Endothelial cell of umbilical vein (primary cell): ENCODE measurements around the gene EXD3. TPM values are rescaled to one million over a fixed set of nuclear protein-coding genes. Genes with fewer than 3 reads are reported as not detected.

Source experiments
- BruUV-seq: library from RNA; stranded (reverse); fragments of 400-500 nt; replicated peaks from 2 replicates; lab custom pipeline; 2021; lab: Mats Ljungman, UMichigan
- CTCF ChIA-PET: fragments of 300-600, 350-600 bp; sonication (Branson Sonifier 250); formaldehyde crosslinking; loops from one replicate; lab custom pipeline; 2021; ENCODE audit warnings: antibody characterized with exemption, inconsistent platforms; lab: Charles Lee
- POLR2A ChIA-PET: fragments of 300-600, 350-600 bp; sonication (Branson Sonifier 250); formaldehyde crosslinking; loops from one replicate; lab custom pipeline; 2021; ENCODE audit warnings: antibody characterized with exemption, inconsistent platforms; lab: Charles Lee
- DNase-seq: peaks from one replicate; pipeline ENCODE4 v3.0.0-alpha.2; 2011; ENCODE audit warnings: low read depth, low spot score
- FAIRE-seq: peaks from 2 replicates; lab custom pipeline; 2011; peaks lifted over from hg19 to GRCh38; lab: Jason Lieb, UNC
- H2AFZ ChIP-seq: 2 replicates; pipeline ENCODE4 v1.6.0; 2012; ENCODE audit warnings: low read depth, low read length, control low read depth, inconsistent platforms
- H3K27ac ChIP-seq: 2 replicates; pipeline ENCODE4 v1.5.1; 2011; ENCODE audit warnings: low read depth, mild to moderate bottlenecking, control low read depth, low read length, moderate library complexity; ENCODE audit not compliant: insufficient read depth
- H3K27me3 ChIP-seq, 2 experiments: 2 replicates each; pipeline versions ENCODE4 v1.6.0 to v1.6.1; 2011; ENCODE audit warnings: low read length in 2 of 2, mixed read lengths in 1 of 2; ENCODE audit not compliant: control insufficient read depth in 2 of 2, insufficient read depth in 2 of 2
- H3K36me3 ChIP-seq, 2 experiments: 2 replicates in 1 of 2; 3 replicates in 1 of 2; pipeline ENCODE4 v1.5.1; 2011; ENCODE audit warnings: low read length in 2 of 2, mild to moderate bottlenecking in 1 of 2, moderate library complexity in 1 of 2; ENCODE audit not compliant: control insufficient read depth in 2 of 2, insufficient read depth in 2 of 2; ENCODE audit errors: extremely low read depth in 1 of 2
- H3K4me1 ChIP-seq: 3 replicates; pipeline ENCODE4 v1.5.1; 2011; ENCODE audit warnings: mild to moderate bottlenecking, low read length; ENCODE audit not compliant: control insufficient read depth, insufficient read depth; ENCODE audit errors: extremely low read depth
- H3K4me2 ChIP-seq: 2 replicates; pipeline ENCODE4 v1.6.1; 2011; ENCODE audit warnings: low read length, control low read depth, mixed read lengths; ENCODE audit not compliant: insufficient read depth
- H3K4me3 ChIP-seq, 3 experiments: fragments of 200-600 bp in 1 of 3; sonication (generic), shearing (Covaris generic) in 1 of 3; replicated peaks in 1 of 3; 2 replicates each; pipeline ENCODE4 v1.5.1; 2011 to 2016; ENCODE audit warnings: control low read depth in 3 of 3, low read length in 3 of 3, mild to moderate bottlenecking in 2 of 3, inconsistent platforms in 1 of 3, low read depth in 1 of 3, moderate library complexity in 1 of 3; ENCODE audit not compliant: insufficient read depth in 1 of 3
- H3K79me2 ChIP-seq: 2 replicates; pipeline ENCODE4 v1.6.0; 2012; ENCODE audit warnings: low read length, inconsistent platforms; ENCODE audit not compliant: control insufficient read depth, insufficient read depth
- H3K9ac ChIP-seq: replicated peaks from 2 replicates; pipeline ENCODE3; 2011; ENCODE audit warnings: low read length, control low read depth; ENCODE audit not compliant: insufficient read depth; ENCODE audit errors: extremely low read depth
- H3K9me1 ChIP-seq: replicated peaks from 3 replicates; pipeline ENCODE4 v1.6.0; 2011; ENCODE audit warnings: mild to moderate bottlenecking, low read length; ENCODE audit not compliant: control insufficient read depth, insufficient read depth; ENCODE audit errors: extremely low read depth
- H3K9me3 ChIP-seq: replicated peaks from 2 replicates; pipeline ENCODE4 v1.5.1; 2012; ENCODE audit warnings: low read length, inconsistent platforms; ENCODE audit not compliant: control insufficient read depth, insufficient read depth
- H4K20me1 ChIP-seq: replicated peaks from 2 replicates; pipeline ENCODE3; 2011; ENCODE audit warnings: mild to moderate bottlenecking, low read length; ENCODE audit not compliant: control insufficient read depth, insufficient read depth; ENCODE audit errors: extremely low read depth
- EZH2 ChIP-seq: IDR thresholded peaks from 2 replicates; pipeline ENCODE4 v1.6.1; 2012; ENCODE audit warnings: borderline replicate concordance, low read depth, mild to moderate bottlenecking, moderate library complexity, low read length, inconsistent platforms; ENCODE audit not compliant: severe bottlenecking
- FOS ChIP-seq: IDR thresholded peaks from 2 replicates; pipeline ENCODE4 v1.6.1; 2011; ENCODE audit warnings: mild to moderate bottlenecking, low read length, moderate library complexity, borderline replicate concordance; ENCODE audit not compliant: insufficient read depth
- GATA2 ChIP-seq: IDR thresholded peaks from 2 replicates; pipeline ENCODE4 v1.7.0; 2011; ENCODE audit warnings: low read depth, mild to moderate bottlenecking, moderate library complexity, mixed read lengths, low read length; ENCODE audit not compliant: insufficient read length, insufficient read depth
- JUN ChIP-seq: IDR thresholded peaks from 2 replicates; pipeline ENCODE4 v1.6.1; 2011; ENCODE audit warnings: borderline replicate concordance, low read depth; ENCODE audit not compliant: insufficient read length, insufficient read depth
- MYC ChIP-seq: IDR thresholded peaks from one replicate; pipeline ENCODE4 v1.6.1; 2011; ENCODE audit warnings: mild to moderate bottlenecking, low read depth, low read length
- POLR2A ChIP-seq: IDR thresholded peaks from 2 replicates; pipeline ENCODE4 v1.6.1; 2012; ENCODE audit warnings: low read depth, mild to moderate bottlenecking, control low read depth, low read length
- POLR2AphosphoS5 ChIP-seq: IDR thresholded peaks from 2 replicates; pipeline ENCODE4 v1.6.1; 2012; ENCODE audit warnings: low read depth, mild to moderate bottlenecking, control low read depth, low read length, moderate library complexity; ENCODE audit not compliant: insufficient read depth
- dilution Hi-C: fragments of 300-500 bp; cut with MboI; formaldehyde crosslinking; loops from one replicate; pipeline ENCODE4 v1.15.0; 2019; ENCODE audit warnings: low sequenced_read_pairs; ENCODE audit not compliant: extremely low pct_ligation_motif_present
- intact Hi-C: fragments of 100-400 bp; cut with micrococcal nuclease; formaldehyde crosslinking; loops from one replicate; pipeline ENCODE4 v1.10.0; 2022
- polyA plus RNA-seq, 4 experiments: library from polyadenylated mRNA; depleted of rRNA in 3 of 4; stranded (reverse) in 3 of 4; unstranded in 1 of 4; fragments of >200 nt; gene quantifications; 2 replicates each; pipeline versions ENCODE4 v1.2.1 to v1.2.3, GENCODE V29; 2011 to 2012; ENCODE audit warnings: missing spikeins in 1 of 4
- total RNA-seq: library from RNA; stranded (reverse); gene quantifications from 2 replicates; pipeline ENCODE4 v1.2.3, GENCODE V29; 2021
- TF ChIP-seq, protein P1 (sequence below): IDR thresholded peaks from 2 replicates; pipeline ENCODE4 v1.6.1; 2011; ENCODE audit not compliant: insufficient read depth, insufficient read length
- TF ChIP-seq, protein P2 (sequence below), 2 donors: IDR thresholded peaks; 1 replicate in 1 of 2; 2 replicates in 1 of 2; pipeline ENCODE4 v1.5.1; 2011; ENCODE audit warnings: low read length in 2 of 2, mild to moderate bottlenecking in 2 of 2, moderate library complexity in 2 of 2, control low read depth in 1 of 2, inconsistent platforms in 1 of 2, low read depth in 1 of 2; ENCODE audit not compliant: insufficient read depth in 1 of 2; ENCODE audit errors: extremely low read depth in 1 of 2

EXD3 gene
- total and polyA plus RNA-seq, 2 donors (not counting 3 experiments of a cell fraction or from before 2014, with no cell fraction given), result 17.7 to 30.3 TPM

DNA sequence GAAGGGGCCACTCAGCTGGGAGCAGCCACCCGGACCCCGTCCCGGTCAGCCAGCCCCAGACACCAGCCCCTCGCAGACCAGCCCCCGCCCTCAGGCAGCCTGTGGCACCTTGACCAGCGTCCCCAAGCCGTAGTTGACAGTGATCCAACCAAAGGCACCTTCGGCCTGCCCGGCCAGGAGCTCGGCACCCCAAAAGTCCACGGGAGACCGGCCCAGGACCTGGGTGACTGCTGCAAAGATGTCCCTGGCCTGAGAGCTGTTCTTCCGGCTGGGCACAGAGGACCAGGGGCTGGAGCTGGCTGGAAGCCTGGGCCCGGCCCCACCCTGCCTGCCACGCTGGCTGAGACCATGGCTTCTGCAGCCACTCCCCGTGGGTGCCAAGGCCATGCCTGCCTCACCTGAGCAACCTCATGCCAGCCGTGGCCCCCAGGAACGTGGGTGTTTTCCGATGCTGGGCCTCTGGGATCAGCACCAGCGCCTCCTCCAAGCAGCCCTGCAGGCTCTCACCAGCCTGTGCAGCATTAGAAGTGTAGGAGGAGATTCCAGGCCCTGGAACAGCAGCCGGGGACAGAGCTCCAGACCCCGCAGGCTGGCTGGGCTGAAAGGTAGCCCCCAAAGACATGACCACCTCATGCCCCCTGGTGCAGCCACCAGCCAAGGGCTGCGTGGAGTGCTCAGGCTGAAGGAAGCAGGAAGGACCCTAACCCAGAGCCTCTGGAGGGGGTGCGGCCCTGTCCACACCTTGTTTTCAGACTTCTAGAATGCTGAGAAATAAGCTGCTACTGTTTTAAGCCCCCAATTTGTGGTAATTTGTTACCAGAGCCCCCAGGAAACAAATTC, 14.0 kb upstream of the EXD3 start:
- Histone ChIP-seq H3K9ac (no peak overlapping the region), H3K4me3 (no peak overlapping the region), H3K27me3 (no peaks in the 10 kb centered on the region), H3K27ac (no peak overlapping the region), H2AFZ (no peak overlapping the region), H4K20me1 (no peaks in the 10 kb centered on the region), H3K79me2 (no peaks in the 10 kb centered on the region), H3K4me1 (no peaks in the 10 kb centered on the region), H3K9me1 (no peaks in the 10 kb centered on the region), H3K36me3 (no peaks in the 10 kb centered on the region), H3K9me3 (no peaks in the 10 kb centered on the region), H3K4me2 (no peak overlapping the region)
- BruUV-seq, result no TSS peak
- DNase-seq (no peak), FAIRE-seq (no peak)
- dilution Hi-C loops (no loop called here), intact Hi-C loops (no loop called here)
- ChIA-PET POLR2A (no interaction called here), CTCF (interaction anchor here (1.2 to 1.6 kb wide), 4 partner anchors 13 to 140 kb away, joined by 3 to 11 read pairs (median 4); partner anchors contain the start of genes EXD3, NOXA1 and NRARP)
- TF ChIP-seq, protein P1, sequence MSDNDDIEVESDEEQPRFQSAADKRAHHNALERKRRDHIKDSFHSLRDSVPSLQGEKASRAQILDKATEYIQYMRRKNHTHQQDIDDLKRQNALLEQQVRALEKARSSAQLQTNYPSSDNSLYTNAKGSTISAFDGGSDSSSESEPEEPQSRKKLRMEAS, result no peak
- TF ChIP-seq JUN, result no peak
- no peak for TF ChIP-seq GATA2
- TF ChIP-seq EZH2, result no peak
- no peak for TF ChIP-seq MYC
- TF ChIP-seq POLR2A, result no peak
- no peak for TF ChIP-seq FOS
- TF ChIP-seq, protein P2, sequence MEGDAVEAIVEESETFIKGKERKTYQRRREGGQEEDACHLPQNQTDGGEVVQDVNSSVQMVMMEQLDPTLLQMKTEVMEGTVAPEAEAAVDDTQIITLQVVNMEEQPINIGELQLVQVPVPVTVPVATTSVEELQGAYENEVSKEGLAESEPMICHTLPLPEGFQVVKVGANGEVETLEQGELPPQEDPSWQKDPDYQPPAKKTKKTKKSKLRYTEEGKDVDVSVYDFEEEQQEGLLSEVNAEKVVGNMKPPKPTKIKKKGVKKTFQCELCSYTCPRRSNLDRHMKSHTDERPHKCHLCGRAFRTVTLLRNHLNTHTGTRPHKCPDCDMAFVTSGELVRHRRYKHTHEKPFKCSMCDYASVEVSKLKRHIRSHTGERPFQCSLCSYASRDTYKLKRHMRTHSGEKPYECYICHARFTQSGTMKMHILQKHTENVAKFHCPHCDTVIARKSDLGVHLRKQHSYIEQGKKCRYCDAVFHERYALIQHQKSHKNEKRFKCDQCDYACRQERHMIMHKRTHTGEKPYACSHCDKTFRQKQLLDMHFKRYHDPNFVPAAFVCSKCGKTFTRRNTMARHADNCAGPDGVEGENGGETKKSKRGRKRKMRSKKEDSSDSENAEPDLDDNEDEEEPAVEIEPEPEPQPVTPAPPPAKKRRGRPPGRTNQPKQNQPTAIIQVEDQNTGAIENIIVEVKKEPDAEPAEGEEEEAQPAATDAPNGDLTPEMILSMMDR (IDR thresholded peaks at IDR 0.05; ENCODE audit: extremely low read depth in 1 of 2, insufficient read depth in 1 of 2, low read depth in 1 of 2, low read length in 2 of 2), result no peak
- TF ChIP-seq POLR2AphosphoS5, result no peak
